Measurements from ENCODE around the gene ZNF620. TPM values are rescaled to one million over a fixed set of nuclear protein-coding genes. Genes with fewer than 3 reads are reported as not detected.
A peak's percentile ranks its signal among the peaks of the same experiment; 100 is the strongest.
"Not testable (repeated sequence)": the region's sequence is repeated elsewhere in the genome, so short reads cannot be mapped to it uniquely, and the experiment has no call there.

ZNF620 gene
- total RNA-seq (2014; rRNA removed; shearing (Covaris generic)), result 2.1 and 2.8 TPM in 2 replicates

DNA sequence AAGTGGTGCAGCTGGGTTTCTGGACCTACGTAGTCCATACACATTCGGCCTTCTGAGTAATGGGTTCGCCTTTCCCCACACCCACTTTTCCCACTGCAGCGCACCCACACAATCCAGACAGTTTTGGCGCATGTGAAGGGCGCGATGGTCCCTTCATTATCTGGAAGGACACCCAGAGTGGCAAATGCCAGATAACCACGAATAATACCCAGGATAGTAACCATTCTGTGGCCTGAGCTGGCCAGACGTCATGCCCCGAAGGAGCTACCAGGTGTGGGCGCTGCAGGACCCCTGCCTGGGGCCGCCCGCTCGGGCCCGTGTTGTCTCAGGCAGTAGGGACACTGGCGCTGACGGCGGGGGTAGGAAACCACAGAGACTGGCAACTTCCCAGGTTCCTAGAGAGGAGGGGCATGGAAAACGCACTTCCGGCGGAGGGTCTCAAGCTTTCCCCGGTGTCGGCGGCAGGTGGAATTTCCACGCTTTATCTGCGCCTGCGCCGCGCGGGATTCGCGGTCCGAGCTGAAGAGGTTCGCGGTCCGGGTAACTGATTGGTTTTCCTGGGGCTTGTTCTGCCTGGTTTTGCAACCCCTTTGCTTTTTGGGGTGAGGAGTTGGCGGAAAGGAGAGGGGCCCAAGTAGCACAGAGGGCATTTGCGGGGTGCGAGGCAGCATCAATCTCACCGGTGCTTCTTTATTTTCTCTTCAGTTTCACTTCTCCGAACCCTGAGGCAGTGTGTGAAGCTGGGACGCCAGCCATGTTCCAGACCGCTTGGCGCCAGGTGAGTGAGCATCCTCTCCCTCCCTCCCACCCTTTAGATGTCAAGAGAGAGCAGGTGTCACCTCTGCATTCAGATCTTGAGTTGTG is at the start of gene ZNF620:
Gene ZNF620 (plus strand): TSS at position 441 of the 864 bp plus-strand sequence. CDS start 314 bp downstream, at position 755.
- peak; percentile 80 for DNase-seq (ENCODE audit: low spot score)

GRCh38 chr3:40456279-40456939 is 49.4 kb upstream of the ZNF620 start:
- DNase-seq (ENCODE audit: low spot score), result no peak

DNA sequence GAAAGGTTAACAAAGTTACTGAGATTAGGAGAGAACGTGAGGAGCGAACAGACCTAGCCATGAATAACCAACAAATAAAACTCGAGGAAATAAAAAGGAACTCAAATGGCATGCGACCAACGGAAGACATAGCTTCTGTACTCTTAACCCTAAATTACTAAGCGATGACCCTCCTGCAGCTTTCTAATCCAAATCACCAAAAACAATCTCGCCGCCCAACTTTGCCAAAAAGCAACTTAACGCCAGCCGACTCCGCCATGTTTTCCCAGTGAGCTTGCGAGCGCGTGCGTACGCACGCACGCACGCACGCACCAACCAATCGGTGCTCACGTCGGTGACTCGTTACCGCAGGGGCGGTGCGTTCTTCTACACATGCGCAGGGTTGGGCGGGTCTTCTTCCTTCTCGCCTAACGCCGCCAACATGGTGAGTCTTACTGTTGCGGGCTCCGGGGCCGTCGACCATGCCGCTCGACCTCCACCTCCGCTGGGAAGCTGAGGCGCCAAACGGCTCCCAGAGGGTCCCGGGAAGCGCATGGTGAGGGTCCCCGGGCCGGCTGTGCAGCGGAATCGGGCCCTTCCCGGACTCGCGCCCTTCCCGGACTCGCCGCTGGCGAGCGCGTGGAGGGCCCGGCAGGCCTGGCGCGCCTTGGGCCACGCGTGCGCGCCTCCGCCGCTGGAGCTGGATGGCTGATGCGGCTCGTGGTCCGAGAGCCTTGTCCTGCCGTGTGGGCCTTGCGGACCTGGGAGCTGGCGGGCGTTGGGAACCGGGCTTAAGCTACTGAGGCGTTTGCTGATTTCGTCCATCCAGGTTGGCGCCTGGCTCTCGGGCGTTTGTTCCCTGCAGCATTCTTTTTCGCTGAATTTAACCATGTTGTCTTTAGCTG is 48.7 kb upstream of the ZNF620 start, which contains the start of gene RPL14:
Gene RPL14 (plus strand): TSS at position 400 of the 884 bp plus-strand sequence. CDS start 133 bp downstream, at position 533.
- peak; percentile 89 for DNase-seq (ENCODE audit: low spot score)

DNA sequence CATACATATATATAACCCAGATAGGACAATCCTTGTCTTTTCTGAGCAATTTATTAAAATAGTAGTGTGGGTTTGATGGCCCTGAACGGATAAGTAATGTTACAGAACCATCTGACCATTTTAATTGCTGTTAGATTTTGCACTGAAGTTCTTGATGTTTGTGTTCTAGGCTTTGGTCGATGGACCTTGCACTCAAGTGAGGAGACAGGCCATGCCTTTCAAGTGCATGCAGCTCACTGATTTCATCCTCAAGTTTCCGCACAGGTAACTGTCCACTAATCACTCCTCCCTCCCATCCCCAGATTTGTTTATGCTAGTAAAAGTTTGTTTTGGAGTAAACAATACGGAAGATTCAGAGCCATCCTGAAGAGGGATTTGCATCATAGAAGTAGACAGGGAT is 47.4 kb upstream of the ZNF620 start:
- DNase-seq (ENCODE audit: low spot score), result no peak

DNA sequence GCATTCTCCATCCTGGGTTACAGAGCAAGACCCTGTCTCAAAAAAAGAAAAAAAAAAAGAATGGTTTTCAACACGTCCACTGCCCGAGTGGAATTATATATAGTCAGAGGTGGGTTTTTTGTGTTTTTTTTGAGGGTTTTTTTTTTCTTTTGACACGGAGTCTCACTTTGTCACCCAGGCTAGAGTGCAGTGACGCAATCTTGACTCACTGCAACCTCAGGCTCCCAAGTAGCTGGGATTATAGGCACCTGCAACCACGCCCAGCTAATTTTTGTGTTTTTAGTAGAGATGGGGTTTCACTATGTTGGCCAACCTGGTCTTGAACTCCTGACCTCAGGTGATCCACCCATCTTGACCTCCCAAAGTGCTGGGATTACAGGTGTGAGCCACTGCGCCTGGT is 45.4 kb upstream of the ZNF620 start:
- DNase-seq (ENCODE audit: low spot score), result not testable (repeated sequence)

- DNase-seq (ENCODE audit: low spot score), result no peak
Measured at GRCh38 chr3:40461161-40461560, 44.7 kb upstream of the ZNF620 start.

- not testable (repeated sequence) for DNase-seq (ENCODE audit: low spot score)
Measured at GRCh38 chr3:40462838-40463237, 43.0 kb upstream of the ZNF620 start.

- DNase-seq (ENCODE audit: low spot score), result no peak
Measured at GRCh38 chr3:40463579-40463978, 42.3 kb upstream of the ZNF620 start.

- no peak for DNase-seq (ENCODE audit: low spot score)
Measured at GRCh38 chr3:40464339-40465110, 41.3 kb upstream of the ZNF620 start.

DNA sequence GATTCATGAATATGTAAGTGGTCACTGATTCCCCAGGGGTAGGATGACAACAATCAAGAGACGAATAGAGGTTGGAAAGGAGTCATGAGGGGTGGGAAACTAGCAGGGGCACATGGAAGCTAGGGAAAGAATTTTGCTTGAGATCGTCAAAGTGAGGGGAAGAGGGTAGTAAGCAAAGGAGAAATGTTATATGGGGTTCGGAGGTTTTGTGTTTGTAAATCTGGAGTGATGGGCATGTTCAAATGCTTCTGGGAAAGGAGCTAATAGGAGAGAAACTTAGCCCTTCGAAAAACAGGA is 40.8 kb upstream of the ZNF620 start:
- DNase-seq (ENCODE audit: low spot score), result no peak

DNA sequence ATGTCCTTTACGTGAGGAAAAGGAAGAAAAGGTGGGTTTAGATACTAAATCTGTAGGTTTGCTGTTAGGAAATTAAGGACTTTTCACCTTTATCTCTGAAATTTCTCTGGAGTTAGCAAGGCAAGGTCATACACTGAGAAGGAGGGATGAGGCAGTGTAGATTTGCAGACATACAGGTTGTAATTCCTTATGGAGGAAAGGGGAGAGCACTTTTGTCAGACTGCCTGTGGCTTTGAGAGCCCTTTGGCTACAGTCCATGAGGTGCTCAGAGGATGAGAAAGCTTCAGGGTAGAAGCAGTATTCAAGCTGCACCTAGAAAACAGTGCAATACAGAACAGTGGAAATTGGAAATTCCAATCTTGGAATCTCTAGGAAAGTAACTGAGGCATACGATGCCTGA is 40.4 kb upstream of the ZNF620 start:
- no peak for DNase-seq (ENCODE audit: low spot score)

- DNase-seq (ENCODE audit: low spot score), result no peak
Measured at GRCh38 chr3:40468018-40468417, 37.8 kb upstream of the ZNF620 start.

DNA sequence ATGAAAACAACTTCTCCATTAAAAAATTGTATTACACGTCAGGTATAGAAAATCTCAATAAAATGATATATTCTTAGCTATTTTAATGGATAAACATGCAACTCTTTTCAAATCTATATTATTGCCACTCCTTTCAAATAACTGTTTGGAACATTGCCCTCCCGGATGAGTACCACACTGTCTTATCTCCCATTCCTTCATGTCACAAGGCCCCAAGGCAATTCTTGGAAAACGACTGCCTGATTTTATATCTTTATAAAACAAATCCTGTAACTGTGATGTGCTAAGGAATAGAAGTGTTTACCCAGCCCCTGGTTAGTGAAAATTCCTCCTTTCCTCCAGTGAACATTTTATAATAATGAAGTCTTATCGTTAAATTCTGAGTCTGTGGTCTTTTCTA is 35.1 kb upstream of the ZNF620 start:
- no peak for DNase-seq (ENCODE audit: low spot score)

- DNase-seq (ENCODE audit: low spot score), result peak; percentile 59
Measured at GRCh38 chr3:40476478-40477470, 29.1 kb upstream of the ZNF620 start, which contains the start of gene ZNF619. Gene ZNF619 (plus strand): TSS chr3:40477122. CDS start chr3:40477980, 858 bp downstream.

DNA sequence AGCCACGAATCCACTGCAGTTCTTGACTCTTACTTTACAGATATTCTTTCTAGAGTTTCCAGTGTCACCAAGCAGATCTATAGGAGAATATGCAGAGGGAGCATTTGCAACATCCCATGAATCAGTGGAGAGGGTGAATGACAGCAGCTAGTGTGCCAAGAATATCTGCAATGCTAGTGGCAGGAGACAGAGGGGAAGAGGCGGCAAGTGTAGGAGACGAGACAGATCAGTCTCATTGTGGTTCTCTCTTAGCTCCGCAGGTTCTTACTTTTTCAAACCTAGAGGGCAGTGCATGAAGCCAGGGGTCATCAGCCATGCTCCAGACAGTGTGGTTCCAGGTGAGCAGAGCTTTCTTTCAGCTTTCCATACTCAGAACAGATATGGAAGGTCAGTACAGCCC is 28.2 kb upstream of the ZNF620 start:
- DNase-seq (ENCODE audit: low spot score), result no peak

DNA sequence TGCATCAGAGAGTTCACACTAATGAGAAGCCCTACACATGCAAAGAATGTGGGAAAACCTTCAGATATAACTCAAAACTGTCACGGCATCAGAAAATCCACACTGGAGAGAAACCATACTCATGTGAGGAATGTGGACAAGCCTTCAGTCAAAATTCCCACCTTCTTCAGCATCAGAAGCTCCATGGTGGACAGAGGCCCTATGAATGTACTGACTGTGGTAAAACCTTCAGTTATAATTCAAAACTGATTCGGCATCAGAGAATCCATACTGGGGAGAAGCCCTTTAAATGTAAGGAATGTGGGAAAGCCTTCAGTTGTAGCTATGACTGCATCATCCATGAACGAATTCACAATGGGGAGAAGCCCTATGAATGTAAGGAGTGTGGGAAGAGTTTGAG is 18.7 kb upstream of the ZNF620 start:
- no peak for DNase-seq (ENCODE audit: low spot score)

GRCh38 chr3:40490916-40491315 is 14.9 kb upstream of the ZNF620 start:
- no peak for DNase-seq (ENCODE audit: low spot score)

DNA sequence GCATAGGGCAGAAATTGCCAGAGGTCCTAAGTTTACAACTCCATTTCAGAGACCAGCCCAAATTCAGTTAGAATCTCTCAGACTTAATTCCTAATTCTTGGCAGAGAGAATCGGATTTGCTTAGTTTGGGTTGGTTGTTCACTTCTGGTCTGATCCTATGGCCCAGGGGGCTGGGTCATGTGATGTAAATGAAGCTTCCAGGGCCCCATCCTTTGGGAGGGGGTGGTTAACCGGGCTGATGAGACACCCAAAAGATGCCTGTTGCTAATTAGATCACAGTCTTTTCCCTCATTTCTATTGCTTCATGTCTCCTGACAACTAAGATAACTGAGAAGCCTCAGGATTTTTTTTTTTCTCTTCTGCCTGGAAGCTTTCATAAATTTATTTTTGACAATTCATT is 11.1 kb upstream of the ZNF620 start:
- DNase-seq (ENCODE audit: low spot score), result no peak

DNA sequence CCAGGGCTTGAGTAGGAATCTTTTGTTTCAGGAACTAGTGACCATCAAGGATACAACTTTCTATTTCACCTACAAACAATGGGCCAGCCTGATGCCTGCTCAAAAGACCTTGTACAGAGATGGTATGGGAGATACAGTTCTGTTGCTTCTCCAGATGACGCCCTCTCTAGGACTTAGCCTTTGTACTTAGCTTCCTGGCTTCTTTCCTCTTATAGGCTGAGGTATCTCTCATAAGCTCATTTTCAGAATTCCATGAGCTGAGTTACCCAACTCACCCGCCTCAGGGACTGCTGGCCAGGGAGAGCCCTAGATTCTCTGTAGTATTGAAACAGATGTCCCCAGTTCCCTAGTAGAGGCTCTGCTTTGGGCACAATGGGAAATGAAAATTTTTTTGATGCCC is 8.6 kb upstream of the ZNF620 start:
- DNase-seq (ENCODE audit: low spot score), result no peak

GRCh38 chr3:40499952-40500351 is 5.9 kb upstream of the ZNF620 start:
- DNase-seq (ENCODE audit: low spot score), result no peak
